Neuronal stem cell (in vitro differentiated cells): ENCODE data around the gene NIPSNAP2. TPM values are rescaled to one million over a fixed set of nuclear protein-coding genes. Genes with fewer than 3 reads are reported as not detected.
A peak's percentile ranks its signal among the peaks of the same experiment; 100 is the strongest.

ENCODE experiments used
- DNase-seq: peaks from one replicate; pipeline ENCODE4 v3.0.0-alpha.2; 2013; ENCODE audit warnings: low spot score
- H2AFZ ChIP-seq: one replicate; pipeline ENCODE4 v1.6.1; 2013; ENCODE audit warnings: mild to moderate bottlenecking, low read length, inconsistent platforms
- H2AK5ac ChIP-seq: 2 replicates; pipeline ENCODE4 v1.6.1; 2013; ENCODE audit warnings: low read depth, mild to moderate bottlenecking, inconsistent platforms, low read length, moderate library complexity, mixed read lengths
- H2BK120ac ChIP-seq: 2 replicates; pipeline ENCODE4 v1.6.1; 2013; ENCODE audit warnings: low read depth, mild to moderate bottlenecking, inconsistent platforms, low read length, moderate library complexity, mixed read lengths
- H2BK12ac ChIP-seq: one replicate; pipeline ENCODE4 v1.6.1; 2013; ENCODE audit warnings: low read length, inconsistent platforms
- H2BK15ac ChIP-seq: 2 replicates; pipeline ENCODE4 v1.6.1; 2013; ENCODE audit warnings: mild to moderate bottlenecking, low read length, inconsistent platforms, mixed read lengths
- H2BK5ac ChIP-seq: one replicate; pipeline ENCODE4 v1.6.1; 2013; ENCODE audit warnings: inconsistent platforms, mild to moderate bottlenecking, low read length, moderate library complexity
- H3K14ac ChIP-seq: one replicate; pipeline ENCODE4 v1.6.1; 2013; ENCODE audit warnings: low read length, inconsistent platforms
- H3K18ac ChIP-seq: 2 replicates; pipeline ENCODE4 v1.6.1; 2013; ENCODE audit warnings: low read length, inconsistent platforms
- H3K23ac ChIP-seq: 2 replicates; pipeline ENCODE4 v1.6.1; 2013; ENCODE audit warnings: low read depth, mild to moderate bottlenecking, mixed read lengths, low read length, inconsistent platforms; ENCODE audit not compliant: poor library complexity
- H3K27ac ChIP-seq: replicated peaks from 3 replicates; pipeline ENCODE4 v1.5.1; 2013; ENCODE audit warnings: low read length, inconsistent platforms
- H3K27me3 ChIP-seq, 3 experiments: 2 replicates each; pipeline ENCODE4 v1.6.1; 2013; ENCODE audit warnings: low read length in 3 of 3, mild to moderate bottlenecking in 2 of 3, inconsistent platforms in 1 of 3, low read depth in 1 of 3, mixed read lengths in 1 of 3, moderate library complexity in 1 of 3; ENCODE audit not compliant: control insufficient read depth in 3 of 3, insufficient read depth in 3 of 3
- H3K36me3 ChIP-seq, 2 donors: replicated peaks in 1 of 2; 2 replicates each; pipeline ENCODE4 v1.6.1; 2013; ENCODE audit warnings: low read length in 2 of 2; ENCODE audit not compliant: control insufficient read depth in 2 of 2, insufficient read depth in 2 of 2
- H3K4ac ChIP-seq: 2 replicates; pipeline ENCODE4 v1.6.1; 2013; ENCODE audit warnings: inconsistent platforms, mild to moderate bottlenecking, low read length, moderate library complexity
- H3K4me1 ChIP-seq, 2 donors: 1 replicate in 1 of 2; 2 replicates in 1 of 2; pipeline ENCODE4 v1.6.1; 2013; ENCODE audit warnings: low read length in 2 of 2, low read depth in 1 of 2; ENCODE audit not compliant: control insufficient read depth in 2 of 2, insufficient read depth in 1 of 2
- H3K4me2 ChIP-seq: one replicate; pipeline ENCODE4 v1.6.1; 2013; ENCODE audit warnings: mild to moderate bottlenecking, low read length, inconsistent platforms; ENCODE audit not compliant: insufficient read depth, poor library complexity, severe bottlenecking
- H3K4me3 ChIP-seq, 2 donors: 2 replicates each; pipeline ENCODE4 v1.5.1; 2013; ENCODE audit warnings: low read length in 2 of 2, mild to moderate bottlenecking in 2 of 2, inconsistent platforms in 1 of 2, moderate library complexity in 1 of 2
- H3K79me1 ChIP-seq: one replicate; pipeline ENCODE4 v1.6.1; 2013; ENCODE audit warnings: low read depth, mild to moderate bottlenecking, inconsistent platforms, low read length, moderate library complexity
- H3K9ac ChIP-seq: one replicate; pipeline ENCODE4 v1.6.1; 2013; ENCODE audit warnings: mild to moderate bottlenecking, low read depth, low read length, inconsistent platforms; ENCODE audit not compliant: poor library complexity
- H3K9me3 ChIP-seq, 2 donors: replicated peaks in 1 of 2; 2 replicates each; pipeline versions ENCODE3 to v1.6.1; 2013; ENCODE audit warnings: low read length in 2 of 2, mild to moderate bottlenecking in 2 of 2, inconsistent platforms in 1 of 2, low read depth in 1 of 2, mixed read lengths in 1 of 2, moderate library complexity in 1 of 2; ENCODE audit not compliant: control insufficient read depth in 2 of 2, insufficient read depth in 1 of 2
- H4K8ac ChIP-seq: one replicate; pipeline ENCODE4 v1.6.1; 2013; ENCODE audit warnings: low read depth, mild to moderate bottlenecking, inconsistent platforms, low read length, moderate library complexity
- H4K91ac ChIP-seq: one replicate; pipeline ENCODE4 v1.6.1; 2013; ENCODE audit warnings: low read length, low read depth, mild to moderate bottlenecking, inconsistent platforms; ENCODE audit not compliant: poor library complexity
- WGBS, 2 donors: extraction: QIAGEN DNeasy Blood & Tissue Kit; methylation state at CpG; one replicate each; pipeline ENCODE4 v1.1.7; 2013; ENCODE audit warnings: missing lambda C conversion rate in 2 of 2, mixed read lengths in 1 of 2; ENCODE audit not compliant: insufficient read length in 2 of 2, insufficient replicate concordance in 1 of 2; ENCODE audit errors: extremely low coverage in 2 of 2; 5-methylcytosine and 5-hydroxymethylcytosine counted together
- polyA plus RNA-seq, 2 experiments: library from polyadenylated mRNA; stranded (reverse); fragments of 200-250 nt; gene quantifications; one replicate each; pipeline ENCODE4 v1.2.3, GENCODE V29; 2013

NIPSNAP2 gene
- polyA plus RNA-seq (2013, experiment 1 of 2): 97.9 TPM
- 97.3 TPM for polyA plus RNA-seq (2013, experiment 2 of 2)

DNA sequence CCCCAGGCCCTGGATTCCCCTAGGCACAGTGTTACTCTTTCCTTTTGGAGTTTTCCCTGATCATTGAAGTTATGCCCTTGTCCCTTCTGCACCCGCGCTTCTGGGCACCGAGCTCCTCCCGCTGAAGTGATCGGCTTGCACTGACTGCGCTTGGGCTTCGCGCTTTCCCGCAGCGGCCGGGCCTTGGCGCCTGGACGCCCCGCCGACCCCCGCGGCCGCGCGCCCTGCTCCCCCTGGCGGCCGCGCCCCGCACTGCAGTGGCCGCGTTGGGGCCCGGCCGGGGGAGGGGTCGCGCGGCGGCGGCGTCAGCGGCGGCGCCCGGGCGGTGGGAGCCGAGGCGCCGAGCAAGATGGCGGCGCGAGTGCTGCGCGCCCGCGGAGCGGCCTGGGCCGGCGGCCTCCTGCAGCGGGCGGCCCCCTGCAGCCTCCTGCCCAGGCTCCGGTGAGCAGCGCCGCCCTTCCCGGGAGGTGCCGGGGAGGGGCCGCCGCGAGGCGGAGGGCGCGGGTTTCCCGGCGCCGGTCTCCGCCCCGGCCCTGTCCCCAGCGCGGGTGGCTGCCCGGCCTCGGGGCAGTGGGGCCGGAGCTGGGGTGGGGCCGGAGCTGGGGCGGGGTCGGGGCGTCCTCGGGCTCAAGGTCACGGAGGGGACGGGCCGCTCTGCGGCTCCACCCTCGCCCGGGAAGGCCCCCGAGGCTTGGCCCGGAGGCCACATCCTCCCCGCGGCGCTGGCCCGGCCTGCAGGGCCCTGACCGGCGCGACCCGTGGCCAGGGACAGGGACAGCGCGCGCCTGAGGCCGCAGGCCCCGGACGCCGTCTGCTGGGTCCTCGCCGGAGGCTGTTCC lies at the start of gene NIPSNAP2:
Gene NIPSNAP2, plus strand, starts transcription at position 325 of the 839 bp plus-strand sequence. Its CDS starts 25 bp downstream, at position 350.
- peak within 1 kb of the TSS; percentile 43 for H3K27ac ChIP-seq
- H4K8ac ChIP-seq: no peak within 1 kb of the TSS
- H3K4ac ChIP-seq: no peak within 1 kb of the TSS
- no CpG with 5 or more reads among the region's 105 CpGs for WGBS, 2 donors
- H2BK5ac ChIP-seq: no peak within 1 kb of the TSS
- H2BK120ac ChIP-seq: no peak within 1 kb of the TSS
- H3K9me3 ChIP-seq: peaks cover 0 to 17% of the 10 kb centered on the region in 2 donors
- H3K36me3 ChIP-seq: peaks cover 1 to 31% of the 10 kb centered on the region in 2 donors
- peaks cover 0 to 9% (median 0%) of the 10 kb centered on the region in 3 experiments for H3K27me3 ChIP-seq
- peak within 1 kb of the TSS; percentile 94 to 99 for H3K4me3 ChIP-seq
- DNase-seq: peak; percentile 69
- H3K79me1 ChIP-seq: peaks cover 7% of the 10 kb centered on the region
- peak within 1 kb of the TSS; percentile 90 for H3K9ac ChIP-seq
- H2AFZ ChIP-seq: peak within 1 kb of the TSS; percentile 96
- peak within 1 kb of the TSS; percentile 87 for H3K18ac ChIP-seq
- H3K4me1 ChIP-seq: no peaks in the 10 kb centered on the region
- no peak within 1 kb of the TSS for H3K23ac ChIP-seq
- no peak within 1 kb of the TSS for H2BK15ac ChIP-seq
- no peak within 1 kb of the TSS for H2AK5ac ChIP-seq
- peak within 1 kb of the TSS; percentile 82 for H3K14ac ChIP-seq
- H4K91ac ChIP-seq: no peak within 1 kb of the TSS
- no peak within 1 kb of the TSS for H2BK12ac ChIP-seq
- H3K4me2 ChIP-seq: peak within 1 kb of the TSS; percentile 58

DNA sequence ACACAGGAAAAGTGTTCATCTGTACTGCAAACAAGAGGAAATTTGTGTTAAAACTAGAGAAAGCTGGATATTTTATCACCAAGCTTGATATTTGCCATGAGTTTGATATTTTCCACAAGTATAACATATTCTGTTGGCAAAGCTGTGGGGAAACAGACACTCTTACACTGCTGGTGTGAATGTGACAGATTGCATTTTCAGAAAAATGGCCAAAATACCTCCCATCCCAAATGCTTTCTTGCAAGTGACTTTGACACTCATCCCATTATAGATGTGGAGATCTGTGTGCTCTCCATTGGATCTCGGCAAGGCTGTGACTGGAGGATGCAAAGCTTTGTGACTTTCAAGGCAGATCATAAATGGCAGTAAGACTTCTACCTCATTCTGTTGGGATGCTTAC lies 46.6 kb upstream of the NIPSNAP2 start:
- no peaks in the 10 kb centered on the region for H3K27me3 ChIP-seq
- no peak overlapping the region for H2BK120ac ChIP-seq
- no peak overlapping the region for H2BK5ac ChIP-seq
- H3K79me1 ChIP-seq: no peaks in the 10 kb centered on the region
- no peaks in the 10 kb centered on the region for H3K4me1 ChIP-seq
- H3K4me3 ChIP-seq: no peak overlapping the region
- H3K9me3 ChIP-seq: peaks cover 0 to 7% of the 10 kb centered on the region in 2 donors
- peaks cover 3 to 47% of the 10 kb centered on the region in 2 donors for H3K36me3 ChIP-seq
- no peak overlapping the region for H3K18ac ChIP-seq
- no CpG with 5 or more reads among the region's 1 CpG for whole genome bisulfite sequencing, 2 donors
- H3K14ac ChIP-seq: no peak overlapping the region
- DNase-seq: no peak
- no peak overlapping the region for H2BK12ac ChIP-seq
- no peak overlapping the region for H3K4ac ChIP-seq
- H2AFZ ChIP-seq: no peak overlapping the region
- H3K9ac ChIP-seq: no peak overlapping the region
- no peak overlapping the region for H4K91ac ChIP-seq
- H2BK15ac ChIP-seq: no peak overlapping the region
- no peak overlapping the region for H2AK5ac ChIP-seq
- no peak overlapping the region for H4K8ac ChIP-seq
- H3K27ac ChIP-seq: no peak overlapping the region
- H3K4me2 ChIP-seq: no peak overlapping the region
- no peak overlapping the region for H3K23ac ChIP-seq

DNA sequence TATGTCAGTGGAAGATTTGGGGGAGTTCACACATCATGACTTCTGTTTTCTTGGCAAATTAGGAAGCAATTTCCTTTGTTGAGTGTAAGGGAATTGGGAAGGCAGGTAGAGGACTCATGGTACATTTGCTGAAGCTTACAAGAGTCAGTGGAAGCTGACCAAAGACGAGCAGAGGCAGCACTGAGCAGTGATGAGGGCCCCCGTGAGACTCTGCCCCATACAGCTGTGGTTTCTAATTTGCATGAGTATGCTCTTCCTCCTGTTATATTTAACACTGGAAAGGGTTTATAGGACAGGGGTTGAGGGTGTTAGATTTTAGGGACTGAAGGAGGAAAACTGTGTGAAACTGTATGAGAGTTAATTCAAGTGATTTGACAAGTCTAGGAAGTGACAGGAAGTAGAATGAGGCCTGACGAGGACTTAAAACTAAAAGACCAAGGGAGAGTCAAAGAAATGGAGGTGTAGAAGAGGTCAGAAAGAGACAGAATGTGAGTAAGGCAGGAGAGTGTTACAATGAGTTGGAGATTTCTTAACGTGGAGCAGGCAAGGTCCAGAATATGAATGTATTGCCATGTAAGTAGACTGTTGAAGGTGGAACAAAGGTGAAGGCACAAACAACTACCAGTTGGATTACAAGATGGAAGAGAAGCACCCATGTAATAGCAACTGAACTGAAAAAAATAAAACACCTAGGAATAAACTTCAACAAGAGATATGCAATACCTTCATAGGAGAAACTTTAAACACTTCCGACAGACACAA lies 36.2 kb upstream of the NIPSNAP2 start:
- no peak overlapping the region for H3K14ac ChIP-seq
- no peak overlapping the region for H3K23ac ChIP-seq
- H3K18ac ChIP-seq: no peak overlapping the region
- no peak overlapping the region for H3K4me2 ChIP-seq
- H3K27ac ChIP-seq: no peak overlapping the region
- no peaks in the 10 kb centered on the region for H3K27me3 ChIP-seq
- H3K4me3 ChIP-seq: no peak overlapping the region
- H3K4ac ChIP-seq: no peak overlapping the region
- peaks cover 3 to 30% of the 10 kb centered on the region in 2 donors for H3K36me3 ChIP-seq
- H4K91ac ChIP-seq: no peak overlapping the region
- no peak overlapping the region for H2AK5ac ChIP-seq
- H2AFZ ChIP-seq: no peak overlapping the region
- no peak overlapping the region for H2BK15ac ChIP-seq
- H3K4me1 ChIP-seq: no peaks in the 10 kb centered on the region
- no peak for DNase-seq
- no peaks in the 10 kb centered on the region for H3K79me1 ChIP-seq
- peaks cover 0 to 3% of the 10 kb centered on the region in 2 donors for H3K9me3 ChIP-seq
- H4K8ac ChIP-seq: no peak overlapping the region
- H2BK12ac ChIP-seq: no peak overlapping the region
- no CpG with 5 or more reads among the region's 5 CpGs for WGBS, 2 donors
- H2BK5ac ChIP-seq: no peak overlapping the region
- H2BK120ac ChIP-seq: no peak overlapping the region
- H3K9ac ChIP-seq: no peak overlapping the region
